HFF-Myc (cell line): Measurements from ENCODE around the gene ITIH4.

Source experiments
- DNase-seq: peaks from one replicate; pipeline ENCODE4 v3.0.0-alpha.2; 2011; ENCODE audit warnings: low read depth; ENCODE audit errors: extremely low read depth
- H3K4me3 ChIP-seq: replicated peaks from 2 replicates; pipeline ENCODE4 v1.5.1; 2011; ENCODE audit warnings: low read depth, mild to moderate bottlenecking, control low read depth, low read length
- CTCF ChIP-seq: IDR thresholded peaks from 2 replicates; pipeline ENCODE4 v1.5.1; 2012; ENCODE audit warnings: mild to moderate bottlenecking, low read depth, low read length, control low read depth; ENCODE audit errors: missing control alignments

Gene ITIH4

GRCh38 chr3:52798978-52799476, 31.4 kb downstream of the ITIH4 start:
- peak; percentile 61 for TF ChIP-seq CTCF
- DNase-seq = no peak
- no peak overlapping the region for H3K4me3 ChIP-seq

GRCh38 chr3:52798376-52798977, 32.0 kb downstream of the ITIH4 start:
- TF ChIP-seq CTCF = no peak
- no peak for DNase-seq
- no peak overlapping the region for H3K4me3 ChIP-seq

- TF ChIP-seq CTCF = no peak
- DNase-seq = no peak
- no peak overlapping the region for H3K4me3 ChIP-seq
These were observed 34.1 kb downstream of the ITIH4 start for GRCh38 chr3:52796411-52796810.

GRCh38 chr3:52795298-52795900, 35.1 kb downstream of the ITIH4 start:
- no peak for TF ChIP-seq CTCF
- no peak overlapping the region for H3K4me3 ChIP-seq
- DNase-seq = no peak

GRCh38 chr3:52794612-52795099, 35.8 kb downstream of the ITIH4 start, which contains the start of gene ITIH3:
TSS of gene ITIH3 (plus strand) at chr3:52794796. CDS start at chr3:52794804, 8 bp downstream.
- no peak for TF ChIP-seq CTCF
- DNase-seq = no peak
- H3K4me3 ChIP-seq = no peak within 1 kb of the TSS

- no peak overlapping the region for H3K4me3 ChIP-seq
- no peak for TF ChIP-seq CTCF
- no peak for DNase-seq
These were observed 36.5 kb downstream of the ITIH4 start for GRCh38 chr3:52793702-52794611.
